PFSK-1 (cell line): Measurements from ENCODE around the gene GPBP1.

ENCODE experiments used
- FOXP2 ChIP-seq: optimal IDR thresholded peaks from 2 replicates; pipeline ENCODE3; 2011; ENCODE audit warnings: borderline replicate concordance, control low read depth, inconsistent platforms; ENCODE audit not compliant: insufficient read depth; ENCODE audit errors: extremely low read length, extremely low read depth
- POLR2AphosphoS5 ChIP-seq: IDR thresholded peaks from 2 replicates; pipeline ENCODE4 v1.6.1; 2012; ENCODE audit warnings: low read depth, mild to moderate bottlenecking, control low read depth, low read length, moderate library complexity
- SIN3A ChIP-seq: IDR thresholded peaks from 2 replicates; pipeline ENCODE4 v1.6.1; 2012; ENCODE audit warnings: mild to moderate bottlenecking, low read length, moderate library complexity, borderline replicate concordance; ENCODE audit not compliant: insufficient read depth
- TAF1 ChIP-seq: IDR thresholded peaks from 2 replicates; pipeline ENCODE4 v1.6.1; 2012; ENCODE audit warnings: low read length, control low read depth, borderline replicate concordance; ENCODE audit not compliant: insufficient read depth
- TF ChIP-seq, protein P1 (sequence below), 2 experiments: IDR thresholded peaks; 2 replicates each; pipeline versions ENCODE4 v1.6.1 to v1.8.0; 2011 to 2012; ENCODE audit warnings: low read depth in 2 of 2, low read length in 2 of 2, control low read depth in 1 of 2, inconsistent platforms in 1 of 2, mild to moderate bottlenecking in 1 of 2, moderate library complexity in 1 of 2; ENCODE audit not compliant: insufficient read depth in 1 of 2

DNA sequence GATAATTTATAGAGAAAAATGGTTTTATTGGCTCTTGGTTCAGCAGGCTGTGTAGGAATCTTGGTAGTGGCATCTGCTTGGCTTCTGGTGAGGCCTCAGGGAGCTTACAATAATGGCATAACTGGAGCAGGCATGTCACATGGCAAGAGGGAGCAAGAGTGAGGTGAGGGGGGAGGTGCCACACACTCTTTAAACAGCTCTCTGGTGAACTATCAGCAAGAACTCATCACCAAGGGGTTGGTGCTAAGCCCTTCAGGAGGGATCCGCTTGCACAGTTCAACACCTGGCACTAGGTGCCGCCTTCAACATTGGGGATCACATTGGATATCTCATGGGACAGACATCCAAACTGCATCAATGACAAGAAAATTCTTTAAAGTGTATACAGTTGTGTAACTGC lies 10.5 kb downstream of the GPBP1 start:
- TF ChIP-seq POLR2AphosphoS5, result no peak
- TF ChIP-seq, protein P1, sequence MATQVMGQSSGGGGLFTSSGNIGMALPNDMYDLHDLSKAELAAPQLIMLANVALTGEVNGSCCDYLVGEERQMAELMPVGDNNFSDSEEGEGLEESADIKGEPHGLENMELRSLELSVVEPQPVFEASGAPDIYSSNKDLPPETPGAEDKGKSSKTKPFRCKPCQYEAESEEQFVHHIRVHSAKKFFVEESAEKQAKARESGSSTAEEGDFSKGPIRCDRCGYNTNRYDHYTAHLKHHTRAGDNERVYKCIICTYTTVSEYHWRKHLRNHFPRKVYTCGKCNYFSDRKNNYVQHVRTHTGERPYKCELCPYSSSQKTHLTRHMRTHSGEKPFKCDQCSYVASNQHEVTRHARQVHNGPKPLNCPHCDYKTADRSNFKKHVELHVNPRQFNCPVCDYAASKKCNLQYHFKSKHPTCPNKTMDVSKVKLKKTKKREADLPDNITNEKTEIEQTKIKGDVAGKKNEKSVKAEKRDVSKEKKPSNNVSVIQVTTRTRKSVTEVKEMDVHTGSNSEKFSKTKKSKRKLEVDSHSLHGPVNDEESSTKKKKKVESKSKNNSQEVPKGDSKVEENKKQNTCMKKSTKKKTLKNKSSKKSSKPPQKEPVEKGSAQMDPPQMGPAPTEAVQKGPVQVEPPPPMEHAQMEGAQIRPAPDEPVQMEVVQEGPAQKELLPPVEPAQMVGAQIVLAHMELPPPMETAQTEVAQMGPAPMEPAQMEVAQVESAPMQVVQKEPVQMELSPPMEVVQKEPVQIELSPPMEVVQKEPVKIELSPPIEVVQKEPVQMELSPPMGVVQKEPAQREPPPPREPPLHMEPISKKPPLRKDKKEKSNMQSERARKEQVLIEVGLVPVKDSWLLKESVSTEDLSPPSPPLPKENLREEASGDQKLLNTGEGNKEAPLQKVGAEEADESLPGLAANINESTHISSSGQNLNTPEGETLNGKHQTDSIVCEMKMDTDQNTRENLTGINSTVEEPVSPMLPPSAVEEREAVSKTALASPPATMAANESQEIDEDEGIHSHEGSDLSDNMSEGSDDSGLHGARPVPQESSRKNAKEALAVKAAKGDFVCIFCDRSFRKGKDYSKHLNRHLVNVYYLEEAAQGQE (IDR thresholded peaks at IDR 0.05; ENCODE audit: insufficient read depth in 1 of 2, low read depth in 2 of 2, low read length in 2 of 2), result no peak
- TF ChIP-seq TAF1, result no peak
- TF ChIP-seq SIN3A, result no peak
- no peak for TF ChIP-seq FOXP2
